Suprapubic skin (tissue), 4 donors: Measurements from ENCODE around the gene WWOX. TPM values are rescaled to one million over a fixed set of nuclear protein-coding genes. Genes with fewer than 3 reads are reported as not detected.

Source experiments
- DNase-seq, 2 donors: peaks; one replicate each; pipeline ENCODE4 v3.0.0-alpha.2; 2019; ENCODE audit warnings: low spot score in 2 of 2
- H3K27ac ChIP-seq: fragments of 200-600 bp; sonication (generic); one replicate; pipeline ENCODE4 v1.5.1; 2019
- H3K27me3 ChIP-seq: fragments of 200-600 bp; sonication (generic); one replicate; pipeline ENCODE4 v1.5.1; 2019
- H3K36me3 ChIP-seq: fragments of 200-600 bp; sonication (generic); one replicate; pipeline ENCODE4 v1.5.1; 2019
- H3K4me1 ChIP-seq: fragments of 200-600 bp; sonication (generic); one replicate; pipeline ENCODE4 v1.5.1; 2019
- H3K4me3 ChIP-seq: fragments of 200-600 bp; sonication (generic); one replicate; pipeline ENCODE4 v1.5.1; 2019; ENCODE audit warnings: mild to moderate bottlenecking
- H3K9me3 ChIP-seq: fragments of 200-600 bp; sonication (generic); one replicate; pipeline ENCODE4 v1.5.1; 2019
- EP300 ChIP-seq: sonication (generic); formaldehyde crosslinking; IDR thresholded peaks from one replicate; pipeline ENCODE4 v1.6.1; 2017; ENCODE audit warnings: antibody characterized with exemption
- POLR2A ChIP-seq, 2 donors: fragments of 450-650 bp; IDR thresholded peaks; one replicate each; pipeline ENCODE4 v1.6.1; 2017; ENCODE audit warnings: antibody characterized with exemption in 2 of 2, mild to moderate bottlenecking in 2 of 2, moderate library complexity in 2 of 2
- POLR2AphosphoS5 ChIP-seq, 3 donors: sonication (generic); formaldehyde crosslinking; IDR thresholded peaks; one replicate each; pipeline ENCODE4 v1.6.1; 2017; ENCODE audit warnings: antibody characterized with exemption in 3 of 3
- WGBS: methylation state at CpG from one replicate; pipeline ENCODE4 v1.1.5; 2018; 5-methylcytosine and 5-hydroxymethylcytosine counted together
- total RNA-seq, 4 donors: library from RNA; depleted of rRNA; stranded (reverse); fragments of >200 nt; gene quantifications; one replicate each; pipeline ENCODE4 v1.1.0, GENCODE V29; 2016
- TF ChIP-seq, protein P1 (sequence below), 2 donors: fragments of 200-600 bp in 1 of 2; fragments of 450-650 bp in 1 of 2; sonication (generic) in 1 of 2; IDR thresholded peaks; one replicate each; pipeline ENCODE4 v1.5.1; 2016 to 2019; ENCODE audit warnings: antibody characterized with exemption in 2 of 2, mild to moderate bottlenecking in 1 of 2, moderate library complexity in 1 of 2

WWOX gene
- total RNA-seq, 4 donors from 2014 or later, result 29.6 to 104 (median 47.3) TPM

DNA sequence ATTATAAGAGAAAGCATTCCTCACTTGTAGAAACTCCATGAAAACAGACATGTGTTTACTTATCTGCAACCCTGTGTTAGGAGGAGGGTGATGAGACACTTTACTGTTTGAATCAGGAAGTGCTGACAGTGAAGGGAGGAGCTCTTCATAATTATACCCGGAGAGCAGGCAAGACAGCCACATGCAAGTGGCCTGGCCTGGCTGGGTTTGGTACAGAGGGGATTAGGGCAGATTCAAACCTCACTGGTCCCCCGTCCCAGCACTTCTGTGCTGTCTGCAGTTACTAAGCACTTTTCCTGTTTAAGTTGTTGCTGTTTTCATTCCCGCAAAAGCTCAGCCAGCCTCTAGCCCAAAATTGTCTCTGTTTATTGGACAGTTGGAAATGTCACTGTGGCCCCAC, 78.5 kb downstream of the WWOX start:
- no peaks in the 10 kb centered on the region for H3K9me3 ChIP-seq
- TF ChIP-seq, protein P1, sequence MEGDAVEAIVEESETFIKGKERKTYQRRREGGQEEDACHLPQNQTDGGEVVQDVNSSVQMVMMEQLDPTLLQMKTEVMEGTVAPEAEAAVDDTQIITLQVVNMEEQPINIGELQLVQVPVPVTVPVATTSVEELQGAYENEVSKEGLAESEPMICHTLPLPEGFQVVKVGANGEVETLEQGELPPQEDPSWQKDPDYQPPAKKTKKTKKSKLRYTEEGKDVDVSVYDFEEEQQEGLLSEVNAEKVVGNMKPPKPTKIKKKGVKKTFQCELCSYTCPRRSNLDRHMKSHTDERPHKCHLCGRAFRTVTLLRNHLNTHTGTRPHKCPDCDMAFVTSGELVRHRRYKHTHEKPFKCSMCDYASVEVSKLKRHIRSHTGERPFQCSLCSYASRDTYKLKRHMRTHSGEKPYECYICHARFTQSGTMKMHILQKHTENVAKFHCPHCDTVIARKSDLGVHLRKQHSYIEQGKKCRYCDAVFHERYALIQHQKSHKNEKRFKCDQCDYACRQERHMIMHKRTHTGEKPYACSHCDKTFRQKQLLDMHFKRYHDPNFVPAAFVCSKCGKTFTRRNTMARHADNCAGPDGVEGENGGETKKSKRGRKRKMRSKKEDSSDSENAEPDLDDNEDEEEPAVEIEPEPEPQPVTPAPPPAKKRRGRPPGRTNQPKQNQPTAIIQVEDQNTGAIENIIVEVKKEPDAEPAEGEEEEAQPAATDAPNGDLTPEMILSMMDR (IDR thresholded peaks at IDR 0.05), result no peak
- no peak for TF ChIP-seq POLR2A (IDR thresholded peaks at IDR 0.05)
- no peak for TF ChIP-seq EP300
- TF ChIP-seq POLR2AphosphoS5 (IDR thresholded peaks at IDR 0.05), result no peak
- peaks cover 3% of the 10 kb centered on the region for H3K4me1 ChIP-seq
- WGBS, result 64% methylated on average over 3 of the region's 3 CpGs
- H3K27ac ChIP-seq, result no peak overlapping the region
- DNase-seq, result no peak
- no peaks in the 10 kb centered on the region for H3K27me3 ChIP-seq
- H3K4me3 ChIP-seq, result no peak overlapping the region
- H3K36me3 ChIP-seq, result no peaks in the 10 kb centered on the region

DNA sequence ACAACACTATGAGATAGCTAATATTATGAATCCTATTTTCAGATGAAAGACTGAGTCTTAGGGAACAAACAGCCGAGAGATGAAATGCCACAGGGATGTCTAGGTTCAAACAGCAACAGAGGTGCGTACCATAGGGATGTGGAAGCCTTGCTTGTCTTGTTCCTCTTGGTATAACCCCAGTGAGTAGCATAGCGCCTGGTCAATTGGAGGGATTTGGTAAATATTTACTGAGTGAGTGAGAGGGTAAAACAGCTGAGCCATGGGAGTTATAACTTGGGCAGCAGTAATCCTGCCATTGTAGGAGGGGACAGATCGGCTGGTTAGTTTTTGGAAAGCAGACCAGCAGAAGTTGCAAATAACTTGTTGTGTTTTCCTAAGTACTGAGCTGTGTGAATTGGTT, 80.2 kb downstream of the WWOX start:
- DNase-seq, result no peak
- Histone ChIP-seq H3K27ac (no peak overlapping the region), H3K4me3 (no peak overlapping the region), H3K36me3 (no peaks in the 10 kb centered on the region), H3K9me3 (no peaks in the 10 kb centered on the region), H3K27me3 (no peaks in the 10 kb centered on the region), H3K4me1 (peaks cover 5% of the 10 kb centered on the region)
- TF ChIP-seq, protein P1 (IDR thresholded peaks at IDR 0.05), result no peak
- TF ChIP-seq POLR2AphosphoS5 (IDR thresholded peaks at IDR 0.05) (no peak), POLR2A (IDR thresholded peaks at IDR 0.05) (no peak), EP300 (no peak)
- 73% methylated on average over 4 of the region's 4 CpGs for WGBS

DNA sequence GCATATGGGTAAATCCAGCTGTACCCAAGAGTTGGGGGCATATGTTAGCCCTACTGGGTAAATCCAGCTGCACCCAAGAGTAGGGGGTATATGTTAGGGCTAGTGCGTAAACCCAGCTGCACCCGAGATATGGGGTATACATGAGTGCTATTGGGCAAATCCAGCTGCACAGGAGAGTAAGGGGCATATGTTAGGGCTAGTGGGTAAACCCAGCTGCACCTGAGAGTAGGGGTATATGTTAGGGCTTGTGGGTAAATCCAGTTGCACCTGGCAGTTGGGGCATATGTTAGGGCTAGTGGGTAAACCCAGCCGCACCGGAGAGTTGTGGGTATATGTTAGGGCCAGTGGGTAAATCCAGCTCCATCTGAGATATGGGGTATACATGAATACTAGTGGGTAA, 80.9 kb downstream of the WWOX start:
- no peaks in the 10 kb centered on the region for H3K9me3 ChIP-seq
- no peak overlapping the region for H3K4me3 ChIP-seq
- H3K27me3 ChIP-seq, result no peaks in the 10 kb centered on the region
- TF ChIP-seq POLR2AphosphoS5 (IDR thresholded peaks at IDR 0.05) (no peak), POLR2A (IDR thresholded peaks at IDR 0.05) (no peak), EP300 (no peak)
- TF ChIP-seq, protein P1 (IDR thresholded peaks at IDR 0.05), result no peak
- DNase-seq, result no peak
- 87% methylated on average over 4 of the region's 4 CpGs for WGBS
- peaks cover 5% of the 10 kb centered on the region for H3K4me1 ChIP-seq
- no peak overlapping the region for H3K27ac ChIP-seq
- H3K36me3 ChIP-seq, result no peaks in the 10 kb centered on the region

DNA sequence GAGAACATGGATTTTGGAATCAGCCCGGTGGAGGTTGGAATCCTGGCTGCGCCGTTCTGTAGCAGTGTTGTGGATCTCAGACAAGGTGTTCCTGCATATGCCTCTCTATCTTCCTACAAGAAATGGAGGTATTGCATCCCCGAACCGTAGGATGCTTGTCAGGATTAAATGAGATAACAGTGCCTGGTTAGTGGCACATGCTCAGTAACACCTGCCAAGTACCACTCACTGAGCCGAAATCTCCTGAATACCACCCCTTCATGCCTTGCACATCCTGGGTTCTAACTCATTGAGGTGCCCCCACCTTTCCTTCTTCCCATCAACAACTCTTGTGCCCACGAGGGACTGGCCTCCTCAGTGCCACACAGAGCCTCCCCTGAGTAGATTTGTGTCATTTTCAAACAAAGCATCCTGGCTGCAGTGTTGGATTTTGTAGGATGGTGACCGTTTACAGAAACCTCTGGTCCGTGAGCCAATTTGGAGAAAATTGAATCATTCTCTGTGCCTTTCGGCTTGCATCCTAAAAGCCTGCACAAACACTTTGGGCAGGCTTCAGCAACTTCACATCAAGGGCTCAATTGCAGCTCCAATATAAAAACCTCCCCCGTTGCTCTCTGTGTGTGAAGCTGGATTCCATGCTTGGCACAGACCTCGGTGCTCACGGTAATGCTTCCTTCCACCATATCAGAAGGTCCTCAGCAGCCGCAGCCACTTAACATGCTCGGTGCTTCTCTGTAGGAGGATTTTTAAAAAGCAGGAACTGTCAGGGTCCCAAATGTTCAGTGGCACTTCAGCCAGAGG, 84.2 kb downstream of the WWOX start:
- WGBS, result 69% methylated on average over 15 of the region's 15 CpGs

More for the DNA sequence above, 84.2 kb downstream of the WWOX start:
- no peak for DNase-seq
- no peaks in the 10 kb centered on the region for H3K9me3 ChIP-seq
- no peak overlapping the region for H3K4me3 ChIP-seq
- H3K27ac ChIP-seq, result no peak overlapping the region
- H3K27me3 ChIP-seq, result no peaks in the 10 kb centered on the region
- peaks cover 2% of the 10 kb centered on the region for H3K4me1 ChIP-seq
- TF ChIP-seq POLR2A (IDR thresholded peaks at IDR 0.05) (no peak), POLR2AphosphoS5 (IDR thresholded peaks at IDR 0.05) (no peak), EP300 (no peak)
- TF ChIP-seq, protein P1 (IDR thresholded peaks at IDR 0.05), result no peak
- no peaks in the 10 kb centered on the region for H3K36me3 ChIP-seq
